ENCODE data around the gene MACROD2.

The MACROD2 gene

GRCh38 chr20:15578113-15578512 is 1582.8 kb downstream of the MACROD2 start:
- no peak for DNase-seq

DNA sequence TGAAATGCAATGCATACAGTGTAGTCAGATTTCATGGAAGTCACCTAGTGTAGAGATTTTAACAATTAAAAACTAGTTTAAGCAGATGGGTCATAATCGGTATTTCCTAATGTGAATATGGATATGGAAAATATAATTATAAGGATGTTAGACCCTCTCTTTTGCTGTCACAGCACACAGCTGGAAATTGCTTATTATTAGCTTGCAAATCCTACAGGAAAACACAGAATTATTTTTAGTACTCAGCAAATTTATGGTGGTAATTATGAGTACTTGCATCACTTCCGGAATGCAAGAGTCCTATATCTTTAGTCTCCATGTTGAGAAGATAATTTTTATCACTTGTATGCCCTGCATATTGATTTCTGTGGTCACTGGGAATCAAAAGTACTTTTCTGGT is 1584.4 kb downstream of the MACROD2 start:
- no peak for DNase-seq

DNA sequence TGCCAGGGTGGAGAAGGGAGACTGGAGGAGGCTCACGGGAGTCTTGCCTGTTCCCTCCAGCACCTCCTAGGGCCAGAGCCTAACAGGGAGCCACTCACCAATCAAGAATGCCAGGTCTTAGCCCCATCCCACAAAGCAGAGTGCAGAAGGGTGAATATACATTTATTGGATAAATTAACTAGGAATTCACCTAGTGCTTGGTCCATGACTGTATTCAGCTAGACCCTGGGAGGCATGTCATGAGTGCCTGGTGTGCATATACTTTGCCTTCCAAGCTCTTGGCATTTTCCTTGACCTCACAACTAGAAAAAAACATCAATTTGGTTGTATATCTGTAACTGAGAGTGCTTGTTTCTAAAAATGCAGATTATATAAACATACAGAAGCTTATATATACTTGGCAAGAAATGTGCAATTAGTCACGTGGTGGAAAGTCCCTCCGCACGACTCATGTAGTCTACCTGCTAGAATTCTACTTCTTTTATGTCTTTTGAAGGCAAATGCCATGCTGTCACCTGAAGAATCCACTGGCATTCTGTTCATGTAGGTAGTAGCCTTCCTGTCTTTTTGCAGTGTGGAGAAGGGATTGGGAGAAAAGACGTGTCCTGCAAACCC is 1586.9 kb downstream of the MACROD2 start:
- DNase-seq: no peak

DNA sequence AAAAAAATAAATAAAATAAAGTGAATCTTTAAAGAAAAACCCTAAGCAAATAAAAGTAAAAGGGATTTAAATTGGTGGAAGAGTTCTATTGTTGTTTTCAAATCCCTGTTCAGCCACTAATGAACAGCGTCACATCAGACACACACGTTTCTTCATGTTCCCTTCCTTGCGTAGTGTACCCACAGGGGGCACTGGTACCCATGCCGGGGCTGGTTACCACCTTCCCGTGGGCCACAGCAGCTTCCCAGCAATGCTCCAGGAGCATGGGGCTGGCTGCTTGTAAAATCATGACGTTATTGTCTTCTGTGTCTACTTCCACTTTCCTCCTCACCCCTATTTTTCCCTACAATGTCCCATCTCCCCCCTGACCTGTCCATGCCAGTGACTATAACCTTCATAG is 1589.2 kb downstream of the MACROD2 start:
- no peak for DNase-seq

GRCh38 chr20:15593081-15593480 is 1597.8 kb downstream of the MACROD2 start:
- DNase-seq: no peak

DNA sequence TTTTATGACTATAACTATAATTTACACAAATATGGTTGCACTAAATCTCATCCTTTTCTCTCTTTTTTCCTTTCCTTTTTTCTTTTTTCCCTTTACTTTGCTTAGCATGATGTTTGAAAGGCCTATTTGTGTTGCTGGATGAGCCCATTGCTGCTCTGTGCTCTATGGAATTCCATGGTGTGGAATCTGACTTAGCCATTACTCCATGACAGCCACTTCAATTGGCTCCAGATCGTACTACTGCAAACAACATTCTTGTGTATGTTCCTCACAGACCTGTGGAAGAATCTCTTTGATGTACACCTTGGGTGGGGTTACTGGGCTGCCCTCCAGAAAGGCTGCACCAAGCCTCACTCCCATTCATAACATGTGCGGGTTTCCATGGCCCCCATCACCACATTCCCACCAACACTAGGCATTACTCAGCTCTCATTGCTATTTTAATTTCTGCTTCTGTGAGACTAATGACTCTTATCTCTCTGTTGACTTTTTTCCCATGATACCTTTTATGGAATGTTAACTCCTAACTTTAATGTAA is 1598.9 kb downstream of the MACROD2 start:
- DNase-seq: no peak

DNA sequence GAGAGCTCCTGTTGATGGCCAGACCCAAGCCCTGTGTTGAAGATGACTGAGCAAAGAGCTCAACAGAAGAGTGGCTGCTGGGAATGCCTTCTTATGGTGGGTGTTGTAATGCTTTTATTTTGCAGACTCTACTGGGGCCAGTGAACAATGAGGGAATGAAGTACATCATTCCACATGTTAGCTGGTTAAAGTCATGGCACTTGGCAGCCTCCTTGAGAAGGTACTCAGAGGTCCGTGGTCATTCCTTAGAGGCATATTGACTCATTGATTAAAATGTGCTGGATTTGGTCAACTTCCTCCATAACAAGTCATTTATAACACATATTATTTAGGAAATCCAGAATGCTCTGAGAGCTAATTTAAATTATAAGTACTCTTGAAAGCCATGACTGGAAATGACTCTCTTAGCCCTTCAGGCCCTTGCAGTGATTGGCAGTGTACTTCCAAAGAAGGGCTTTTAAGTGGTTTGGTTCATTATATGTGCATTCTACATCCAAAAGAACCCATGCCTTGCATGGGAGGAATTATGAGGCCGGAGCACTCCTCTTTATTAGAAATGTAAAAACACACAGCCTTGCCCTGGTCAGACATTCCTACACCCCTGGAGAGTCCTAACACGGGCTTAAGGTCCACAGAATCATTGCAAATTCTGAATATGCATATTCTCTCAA is 1601.0 kb downstream of the MACROD2 start:
- DNase-seq: no peak

DNA sequence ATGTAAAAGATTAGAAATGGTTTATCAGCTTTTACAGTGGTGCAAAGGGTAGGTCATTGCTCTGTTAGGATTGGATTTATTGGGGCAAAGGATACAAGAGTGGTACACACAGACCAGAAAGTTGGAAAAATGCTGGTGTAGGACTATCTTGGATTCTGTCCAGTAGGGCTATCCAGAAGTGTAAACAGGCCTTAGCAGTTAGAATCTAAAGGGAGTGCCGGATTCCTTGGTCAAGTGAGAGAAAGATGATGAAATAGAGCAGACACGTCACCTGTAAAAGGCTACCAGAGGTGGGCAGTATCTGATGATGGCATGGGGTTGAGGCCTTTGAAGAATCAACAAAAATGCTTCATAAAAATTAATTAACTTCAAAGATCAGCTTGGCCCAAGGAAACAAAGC is 1602.0 kb downstream of the MACROD2 start:
- DNase-seq: no peak

DNA sequence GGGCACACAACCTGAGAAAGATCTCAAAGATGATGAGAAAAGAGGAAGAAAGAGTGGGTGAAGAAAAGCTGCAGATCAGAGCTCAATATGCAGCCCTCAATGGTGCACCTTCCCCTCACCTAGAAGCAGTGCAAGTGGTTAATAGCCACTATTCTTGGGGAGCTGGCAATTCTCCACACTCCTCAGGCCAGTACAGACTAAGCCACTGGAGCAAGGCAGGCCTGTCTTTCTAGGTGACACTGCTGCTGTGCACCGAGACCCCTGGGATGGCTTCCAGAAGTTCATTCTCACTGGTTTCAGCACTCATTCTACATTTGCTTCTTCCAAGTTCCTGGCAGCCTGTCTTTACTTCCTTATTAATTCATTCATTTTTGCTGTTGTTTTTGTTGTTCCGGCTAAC is 1604.6 kb downstream of the MACROD2 start:
- no peak for DNase-seq

DNA sequence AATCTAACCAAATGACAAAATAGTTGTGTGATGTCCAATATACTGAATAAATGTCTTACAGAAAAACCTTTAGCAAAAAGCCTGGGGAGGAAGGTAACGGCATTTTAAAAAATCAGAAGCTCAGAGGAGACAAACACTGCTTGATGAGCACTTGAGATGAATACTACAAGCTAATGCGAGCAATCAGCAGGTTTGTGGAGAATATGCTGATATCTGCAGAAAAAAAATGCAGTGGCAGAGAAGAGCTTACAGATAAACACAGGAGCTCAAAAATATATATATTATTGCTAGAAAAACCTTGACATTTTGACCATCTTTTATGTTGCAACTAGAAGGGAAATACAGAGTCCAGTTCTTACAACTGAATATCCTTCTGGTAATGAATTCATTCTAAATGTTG is 1605.2 kb downstream of the MACROD2 start:
- no peak for DNase-seq

DNA sequence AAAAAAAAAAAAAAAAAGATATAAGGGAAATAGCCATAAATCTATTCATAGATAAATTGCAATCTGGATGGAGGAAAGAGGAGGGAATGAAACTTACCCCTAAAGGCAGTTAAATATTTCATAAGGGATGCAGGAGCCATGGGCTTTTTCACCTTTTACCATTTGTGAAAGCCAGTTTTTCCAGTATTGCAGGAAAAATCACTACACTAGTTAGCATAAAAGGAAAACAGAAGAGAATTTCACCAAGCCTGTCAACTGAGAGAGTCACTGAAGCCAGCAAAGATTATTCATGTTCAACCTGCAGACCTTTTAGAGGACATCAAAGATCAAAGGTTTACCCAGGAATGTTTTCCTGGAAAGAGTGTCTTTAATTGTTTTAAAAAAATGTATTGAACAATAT is 1608.2 kb downstream of the MACROD2 start:
- no peak for DNase-seq

DNA sequence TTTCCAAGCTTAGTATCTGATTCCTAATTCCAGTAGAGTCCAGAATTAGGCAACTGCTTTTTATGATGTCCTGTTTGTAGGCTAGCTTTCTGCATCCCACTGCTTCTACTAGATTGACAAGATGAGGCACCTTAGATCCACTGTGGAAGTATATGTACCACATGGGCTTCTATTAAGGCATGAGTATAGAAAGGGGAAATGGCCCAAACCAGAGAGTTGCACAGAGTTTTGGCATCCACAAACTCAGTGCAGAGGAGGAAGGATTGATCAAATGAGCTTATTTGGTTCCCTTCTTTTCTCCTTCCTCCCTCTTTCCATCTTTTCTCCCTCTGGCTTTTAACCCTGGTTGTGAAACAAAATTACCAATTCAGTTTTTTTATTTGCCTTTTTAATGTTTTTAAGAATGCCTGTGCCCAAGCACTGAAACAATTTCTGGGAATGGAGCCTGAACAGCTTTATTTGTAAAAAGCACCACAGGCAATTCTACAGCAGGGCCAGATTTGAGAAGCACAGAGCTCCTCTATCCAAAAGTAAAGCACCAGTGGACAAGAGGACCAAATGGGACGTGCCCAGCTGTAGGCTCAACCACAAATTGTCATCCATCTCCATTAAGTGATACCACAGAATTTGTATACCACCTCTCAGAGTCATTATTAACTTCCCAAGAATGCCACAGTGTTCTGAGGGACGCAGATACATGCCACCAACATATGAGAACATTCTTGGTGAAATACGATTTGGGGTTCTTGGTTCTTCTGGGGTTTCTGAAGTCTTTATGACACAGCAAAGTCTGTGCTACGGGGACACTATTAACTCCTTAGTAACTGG is 1608.9 kb downstream of the MACROD2 start:
- DNase-seq: no peak

- DNase-seq: no peak
Measured at GRCh38 chr20:15609921-15610320, 1614.6 kb downstream of the MACROD2 start.

GRCh38 chr20:15610787-15611186 is 1615.5 kb downstream of the MACROD2 start:
- DNase-seq: no peak

GRCh38 chr20:15611541-15611940 is 1616.2 kb downstream of the MACROD2 start:
- no peak for DNase-seq

DNA sequence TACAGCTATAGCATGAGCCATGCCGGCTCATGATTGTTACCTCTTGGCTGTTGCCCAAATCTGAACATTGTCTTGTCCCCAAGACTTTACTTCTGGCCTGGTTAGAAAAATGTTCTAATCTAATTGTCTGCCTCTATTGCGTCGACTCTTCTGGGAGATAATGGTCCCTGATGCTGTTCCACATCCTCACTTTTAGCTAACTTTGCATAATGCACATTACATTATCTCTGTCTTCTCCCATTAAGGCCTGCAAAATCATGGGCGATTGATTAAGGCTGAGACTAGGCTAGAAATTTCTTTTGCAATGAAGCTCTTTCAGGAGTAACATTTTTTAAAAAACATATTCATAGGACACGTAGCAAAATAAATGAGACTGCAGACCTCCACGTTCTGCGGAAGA is 1616.9 kb downstream of the MACROD2 start:
- no peak for DNase-seq

GRCh38 chr20:15612769-15613168 is 1617.5 kb downstream of the MACROD2 start:
- DNase-seq: no peak

- DNase-seq: no peak
Measured at GRCh38 chr20:15613530-15613929, 1618.2 kb downstream of the MACROD2 start.

- no peak for DNase-seq
Measured at GRCh38 chr20:15616626-15617025, 1621.3 kb downstream of the MACROD2 start.

DNA sequence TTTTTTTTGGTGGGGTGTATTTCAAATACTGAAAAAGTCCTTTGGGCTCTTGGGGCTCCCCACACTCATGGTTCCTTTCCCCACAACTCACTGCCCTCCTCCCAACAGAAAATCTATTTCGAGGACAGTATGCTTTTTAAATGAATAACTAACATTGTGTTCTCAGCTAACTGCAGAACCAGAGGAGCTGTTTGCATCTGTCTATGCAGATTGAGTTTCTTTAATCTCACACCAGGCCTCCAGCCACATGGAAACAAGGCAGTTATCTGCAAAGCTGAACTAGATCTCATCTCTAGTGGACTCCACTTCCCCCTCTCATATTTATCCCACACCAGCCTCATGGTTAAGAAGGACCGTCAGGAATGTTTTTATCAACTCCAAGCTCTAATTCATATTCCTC is 1622.8 kb downstream of the MACROD2 start:
- no peak for DNase-seq

DNA sequence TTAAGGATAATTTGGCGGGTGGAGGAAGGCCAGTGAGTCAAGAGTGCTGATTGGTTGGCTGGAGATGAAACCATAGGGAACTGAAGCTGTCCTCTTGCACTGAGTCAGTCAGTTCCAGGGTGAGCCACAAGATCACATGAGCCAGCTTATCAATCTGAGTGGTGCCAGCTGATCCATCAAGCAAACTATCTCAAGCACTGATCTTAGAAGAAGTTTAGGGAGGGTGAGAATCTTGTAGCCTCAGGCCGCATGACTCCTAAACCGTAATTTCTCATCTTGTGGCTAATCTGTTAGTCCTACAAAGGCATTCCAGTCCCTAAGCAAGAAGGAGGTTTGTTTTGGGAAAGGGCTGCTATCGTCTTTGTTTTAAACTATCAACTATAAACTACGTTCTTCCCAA is 1623.6 kb downstream of the MACROD2 start:
- DNase-seq: no peak

DNA sequence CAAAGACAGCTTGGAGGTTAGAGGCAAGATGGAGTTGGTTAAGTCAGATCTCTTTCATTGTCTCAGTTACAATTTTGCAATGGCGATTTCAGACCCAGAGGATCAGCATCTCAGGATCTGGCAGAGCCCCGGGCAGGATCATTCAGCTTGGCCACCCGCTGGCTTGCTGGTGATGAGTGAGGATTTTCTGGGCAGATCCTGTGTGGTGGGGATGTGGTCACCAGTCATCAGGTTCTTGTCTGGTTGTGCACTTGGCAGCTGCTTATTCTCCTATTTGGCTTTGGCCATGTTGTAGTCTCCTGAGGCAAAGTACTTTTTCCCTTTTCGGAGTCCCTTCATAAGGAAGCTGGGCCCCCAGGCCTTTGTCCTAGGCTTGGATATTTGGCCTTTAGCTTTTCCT is 1624.0 kb downstream of the MACROD2 start:
- DNase-seq: no peak

DNA sequence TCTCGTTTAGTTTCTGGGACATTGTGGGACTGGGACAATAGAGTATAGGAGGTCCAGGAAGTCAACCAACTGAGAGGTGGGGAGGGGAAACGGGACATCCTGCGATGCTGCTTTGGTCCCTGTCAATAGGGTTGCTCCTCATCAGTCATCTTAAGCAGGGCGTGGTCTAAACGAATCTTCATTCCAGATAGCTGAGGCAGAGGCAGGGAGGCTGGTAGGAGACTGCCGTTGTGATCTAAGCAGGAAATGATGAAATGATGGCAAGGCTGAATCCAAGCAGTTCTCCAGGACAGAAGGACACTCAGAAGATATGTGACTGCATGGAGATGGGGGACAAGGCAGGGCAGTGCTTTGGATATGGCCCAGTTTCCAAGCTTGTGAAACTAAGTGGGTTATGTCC is 1624.5 kb downstream of the MACROD2 start:
- no peak for DNase-seq

GRCh38 chr20:15622368-15622767 is 1627.1 kb downstream of the MACROD2 start:
- DNase-seq: no peak

Data from midbrain (tissue), 1 donor.